K562 (cell line): ENCODE results near the gene BAD. TPM values are rescaled to one million over a fixed set of nuclear protein-coding genes. Genes with fewer than 3 reads are reported as not detected.

Experiments used
- BHLHE40 ChIP-seq: IDR thresholded peaks from 2 replicates; pipeline ENCODE4 v1.6.1; 2011; ENCODE audit warnings: low read length, improper control_type of control experiment
- BRD9 ChIP-seq: fragments of 450-650 bp; IDR thresholded peaks from 2 replicates; pipeline ENCODE4 v1.6.1; 2018; ENCODE audit warnings: low read depth; ENCODE audit not compliant: partially characterized antibody
- CEBPG ChIP-seq, 3 experiments: fragments of 200-800 bp in 1 of 3; sonication (Bioruptor generic) in 1 of 3; sonication (generic) in 1 of 3; formaldehyde crosslinking in 1 of 3; IDR thresholded peaks in 2 of 3; conservative IDR thresholded peaks in 1 of 3; 2 replicates each; pipeline versions ENCODE4 v1.6.1 to v1.8.0; 2016 to 2022; ENCODE audit warnings: missing compliant biosample characterization in 2 of 3, missing genetic modification characterization in 2 of 3, mild to moderate bottlenecking in 1 of 3, missing genetic modification reagents in 1 of 3
- FOXK2 ChIP-seq, 2 experiments: fragments of 450-650 bp; IDR thresholded peaks in 1 of 2; conservative IDR thresholded peaks in 1 of 2; 2 replicates each; pipeline ENCODE4 v1.6.1; 2016; ENCODE audit warnings: low read depth in 2 of 2, mild to moderate bottlenecking in 1 of 2
- HDAC3 ChIP-seq: fragments of 450-650 bp; IDR thresholded peaks from 2 replicates; pipeline ENCODE4 v1.6.1; 2018; ENCODE audit warnings: borderline replicate concordance, mild to moderate bottlenecking, moderate library complexity; ENCODE audit not compliant: partially characterized antibody
- IFI16 ChIP-seq: fragments of 250-450 bp; sonication (Bioruptor Pico); IDR thresholded peaks from 2 replicates; pipeline ENCODE4 v2.1.2; 2022; ENCODE audit warnings: mild to moderate bottlenecking, inconsistent platforms
- POLR2AphosphoS5 ChIP-seq: IDR thresholded peaks from 2 replicates; pipeline ENCODE4 v1.6.1; 2011; ENCODE audit warnings: mild to moderate bottlenecking, low read depth, low read length, moderate library complexity; ENCODE audit not compliant: control insufficient read depth, insufficient read depth
- ZBED1 ChIP-seq: IDR thresholded peaks from 2 replicates; pipeline ENCODE4 v1.6.1; 2014
- ZNF354B ChIP-seq: fragments of 250-450 bp; sonication (Bioruptor Pico); IDR thresholded peaks from 2 replicates; pipeline ENCODE4 v1.4.0; 2020
- ZNF431 ChIP-seq: sonication (generic); formaldehyde crosslinking; IDR thresholded peaks from 2 replicates; pipeline ENCODE4 v1.8.0; 2022; ENCODE audit warnings: mild to moderate bottlenecking, missing genetic modification reagents
- ZNF586 ChIP-seq: fragments of 450-650 bp; formaldehyde crosslinking; conservative IDR thresholded peaks from 2 replicates; pipeline ENCODE4 v1.4.0; 2020; ENCODE audit warnings: mild to moderate bottlenecking, moderate library complexity
- ZNF785 ChIP-seq: fragments of 250-450 bp; sonication (Bioruptor Pico); IDR thresholded peaks from 2 replicates; pipeline ENCODE4 v1.4.0; 2020; ENCODE audit warnings: mild to moderate bottlenecking
- polyA plus RNA-seq, 8 experiments: library from polyadenylated mRNA; depleted of rRNA in 4 of 8; stranded (reverse) in 5 of 8; unstranded in 3 of 8; fragments of >200 nt; fragmentation: Nextera tagmentation in 2 of 8; fragmentation: Illumina TruSeq in 1 of 8; extraction: Ambion mirVana in 2 of 8; extraction: Trizol in 1 of 8; gene quantifications; 2 replicates each; pipeline versions ENCODE4 v1.2.1 to v1.2.3, GENCODE V29; 2011 to 2014; ENCODE audit warnings: inconsistent platforms in 1 of 8, missing spikeins in 1 of 8
- total RNA-seq, 7 experiments: library from RNA; depleted of rRNA in 6 of 7; stranded (reverse); fragments of >200 nt in 6 of 7; fragmentation: Illumina TruSeq in 2 of 7; extraction: Trizol in 2 of 7; gene quantifications; 2 replicates each; pipeline versions ENCODE4 v1.2.1 to v1.2.3, GENCODE V29; 2011 to 2021; ENCODE audit warnings: low replicate concordance in 1 of 7
- TF ChIP-seq, protein P1 (sequence below): sonication (generic); formaldehyde crosslinking; IDR thresholded peaks from 2 replicates; pipeline ENCODE4 v1.8.1; 2023; ENCODE audit warnings: missing genetic modification reagents, mild to moderate bottlenecking, borderline replicate concordance
- TF ChIP-seq, protein P2 (sequence below): fragments of 250-450 bp; sonication (Bioruptor Pico); IDR thresholded peaks from 2 replicates; pipeline ENCODE4 v1.5.0; 2021
- TF ChIP-seq, protein P3 (sequence below): fragments of 450-650 bp; formaldehyde crosslinking; IDR thresholded peaks from 2 replicates; pipeline ENCODE4 v1.4.0; 2022; ENCODE audit warnings: missing genetic modification characterization
- TF ChIP-seq, protein P4 (sequence below): fragments of 450-650 bp; formaldehyde crosslinking; IDR thresholded peaks from 2 replicates; pipeline ENCODE4 v1.4.0; 2022; ENCODE audit warnings: mild to moderate bottlenecking, moderate library complexity

Gene BAD
- total and polyA plus RNA-seq, 9 of the 15 experiments (the other 6 are each of a cell fraction or from before 2014, with no cell fraction given), result 0.61 to 45.6 (median 11.8) TPM

DNA sequence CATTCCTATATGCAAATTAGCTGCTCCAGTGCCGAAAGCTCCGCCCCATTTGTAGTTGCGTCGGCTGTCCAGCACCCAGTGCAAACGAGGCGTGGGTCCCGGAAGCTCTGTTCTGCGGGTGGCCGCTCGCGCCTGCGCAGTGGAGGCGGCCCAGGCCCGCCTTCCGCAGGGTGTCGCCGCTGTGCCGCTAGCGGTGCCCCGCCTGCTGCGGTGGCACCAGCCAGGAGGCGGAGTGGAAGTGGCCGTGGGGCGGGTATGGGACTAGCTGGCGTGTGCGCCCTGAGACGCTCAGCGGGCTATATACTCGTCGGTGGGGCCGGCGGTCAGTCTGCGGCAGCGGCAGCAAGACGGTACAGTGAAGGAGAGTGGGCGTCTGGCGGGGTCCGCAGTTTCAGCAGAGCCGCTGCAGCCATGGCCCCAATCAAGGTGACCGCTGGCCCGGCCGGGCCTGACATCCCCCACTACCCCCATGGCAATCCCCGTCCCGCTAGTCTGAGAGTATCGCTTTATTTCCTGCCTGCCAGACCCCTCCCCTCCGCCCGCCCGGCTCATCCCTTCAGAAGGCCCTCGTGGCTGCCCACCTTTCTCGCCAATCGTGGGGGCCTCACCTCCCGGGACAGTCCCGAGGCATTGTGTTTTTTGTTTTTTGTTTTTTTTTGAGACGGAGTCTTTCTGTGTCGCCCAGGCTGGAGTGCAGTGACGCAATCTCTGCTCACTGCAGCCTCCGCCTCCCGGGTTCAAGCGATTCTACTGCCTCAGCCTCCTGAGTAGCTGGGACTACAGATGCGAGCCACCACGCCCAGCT, 33.7 kb upstream of the BAD start, which contains the start of gene PRDX5 (continued):
- TF ChIP-seq BHLHE40 (peak; percentile 56), IFI16 (no peak), ZNF586 (CRISPR knock-in tag) (no peak), CEBPG (CRISPR knock-in tag; IDR thresholded peaks at IDR 0.05) (peak; percentile 86), CEBPG (tag; conservative IDR thresholded peaks at IDR 0.05 in 1 of 2, IDR thresholded peaks at IDR 0.05 in 1 of 2) (peak; percentile 88 to 92), FOXK2 (conservative IDR thresholded peaks at IDR 0.05 in 1 of 2, IDR thresholded peaks at IDR 0.05 in 1 of 2; ENCODE audit: low read depth in 2 of 2) (no peak), BRD9 (peak; percentile 90), ZNF785 (no peak), ZNF431 (peak; percentile 43), POLR2AphosphoS5 (peak; percentile 81), ZBED1 (no peak; the same call in 1 of the 2 replicates), ZNF354B (no peak), HDAC3 (no peak)
- TF ChIP-seq, protein P1, sequence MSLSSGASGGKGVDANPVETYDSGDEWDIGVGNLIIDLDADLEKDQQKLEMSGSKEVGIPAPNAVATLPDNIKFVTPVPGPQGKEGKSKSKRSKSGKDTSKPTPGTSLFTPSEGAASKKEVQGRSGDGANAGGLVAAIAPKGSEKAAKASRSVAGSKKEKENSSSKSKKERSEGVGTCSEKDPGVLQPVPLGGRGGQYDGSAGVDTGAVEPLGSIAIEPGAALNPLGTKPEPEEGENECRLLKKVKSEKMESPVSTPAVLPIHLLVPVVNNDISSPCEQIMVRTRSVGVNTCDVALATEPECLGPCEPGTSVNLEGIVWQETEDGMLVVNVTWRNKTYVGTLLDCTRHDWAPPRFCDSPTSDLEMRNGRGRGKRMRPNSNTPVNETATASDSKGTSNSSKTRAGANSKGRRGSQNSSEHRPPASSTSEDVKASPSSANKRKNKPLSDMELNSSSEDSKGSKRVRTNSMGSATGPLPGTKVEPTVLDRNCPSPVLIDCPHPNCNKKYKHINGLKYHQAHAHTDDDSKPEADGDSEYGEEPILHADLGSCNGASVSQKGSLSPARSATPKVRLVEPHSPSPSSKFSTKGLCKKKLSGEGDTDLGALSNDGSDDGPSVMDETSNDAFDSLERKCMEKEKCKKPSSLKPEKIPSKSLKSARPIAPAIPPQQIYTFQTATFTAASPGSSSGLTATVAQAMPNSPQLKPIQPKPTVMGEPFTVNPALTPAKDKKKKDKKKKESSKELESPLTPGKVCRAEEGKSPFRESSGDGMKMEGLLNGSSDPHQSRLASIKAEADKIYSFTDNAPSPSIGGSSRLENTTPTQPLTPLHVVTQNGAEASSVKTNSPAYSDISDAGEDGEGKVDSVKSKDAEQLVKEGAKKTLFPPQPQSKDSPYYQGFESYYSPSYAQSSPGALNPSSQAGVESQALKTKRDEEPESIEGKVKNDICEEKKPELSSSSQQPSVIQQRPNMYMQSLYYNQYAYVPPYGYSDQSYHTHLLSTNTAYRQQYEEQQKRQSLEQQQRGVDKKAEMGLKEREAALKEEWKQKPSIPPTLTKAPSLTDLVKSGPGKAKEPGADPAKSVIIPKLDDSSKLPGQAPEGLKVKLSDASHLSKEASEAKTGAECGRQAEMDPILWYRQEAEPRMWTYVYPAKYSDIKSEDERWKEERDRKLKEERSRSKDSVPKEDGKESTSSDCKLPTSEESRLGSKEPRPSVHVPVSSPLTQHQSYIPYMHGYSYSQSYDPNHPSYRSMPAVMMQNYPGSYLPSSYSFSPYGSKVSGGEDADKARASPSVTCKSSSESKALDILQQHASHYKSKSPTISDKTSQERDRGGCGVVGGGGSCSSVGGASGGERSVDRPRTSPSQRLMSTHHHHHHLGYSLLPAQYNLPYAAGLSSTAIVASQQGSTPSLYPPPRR, result no peak
- TF ChIP-seq, protein P2, sequence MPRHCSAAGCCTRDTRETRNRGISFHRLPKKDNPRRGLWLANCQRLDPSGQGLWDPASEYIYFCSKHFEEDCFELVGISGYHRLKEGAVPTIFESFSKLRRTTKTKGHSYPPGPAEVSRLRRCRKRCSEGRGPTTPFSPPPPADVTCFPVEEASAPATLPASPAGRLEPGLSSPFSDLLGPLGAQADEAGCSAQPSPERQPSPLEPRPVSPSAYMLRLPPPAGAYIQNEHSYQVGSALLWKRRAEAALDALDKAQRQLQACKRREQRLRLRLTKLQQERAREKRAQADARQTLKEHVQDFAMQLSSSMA (CRISPR knock-in tag), result no peak
- TF ChIP-seq, protein P3, sequence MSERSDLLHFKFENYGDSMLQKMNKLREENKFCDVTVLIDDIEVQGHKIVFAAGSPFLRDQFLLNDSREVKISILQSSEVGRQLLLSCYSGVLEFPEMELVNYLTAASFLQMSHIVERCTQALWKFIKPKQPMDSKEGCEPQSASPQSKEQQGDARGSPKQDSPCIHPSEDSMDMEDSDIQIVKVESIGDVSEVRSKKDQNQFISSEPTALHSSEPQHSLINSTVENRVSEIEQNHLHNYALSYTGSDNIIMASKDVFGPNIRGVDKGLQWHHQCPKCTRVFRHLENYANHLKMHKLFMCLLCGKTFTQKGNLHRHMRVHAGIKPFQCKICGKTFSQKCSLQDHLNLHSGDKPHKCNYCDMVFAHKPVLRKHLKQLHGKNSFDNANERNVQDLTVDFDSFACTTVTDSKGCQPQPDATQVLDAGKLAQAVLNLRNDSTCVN (CRISPR knock-in tag), result no peak
- TF ChIP-seq, protein P4, sequence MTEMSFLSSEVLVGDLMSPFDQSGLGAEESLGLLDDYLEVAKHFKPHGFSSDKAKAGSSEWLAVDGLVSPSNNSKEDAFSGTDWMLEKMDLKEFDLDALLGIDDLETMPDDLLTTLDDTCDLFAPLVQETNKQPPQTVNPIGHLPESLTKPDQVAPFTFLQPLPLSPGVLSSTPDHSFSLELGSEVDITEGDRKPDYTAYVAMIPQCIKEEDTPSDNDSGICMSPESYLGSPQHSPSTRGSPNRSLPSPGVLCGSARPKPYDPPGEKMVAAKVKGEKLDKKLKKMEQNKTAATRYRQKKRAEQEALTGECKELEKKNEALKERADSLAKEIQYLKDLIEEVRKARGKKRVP (CRISPR knock-in tag), result no peak
